22Rv1 (cell line): ENCODE results near the gene ADORA1.

Experiments used
- ZFX ChIP-seq: fragments of 450-650 bp; IDR thresholded peaks from 2 replicates; pipeline ENCODE4 v1.6.1; 2017; ENCODE audit warnings: antibody characterized with exemption, borderline replicate concordance
- TF ChIP-seq, protein P1 (sequence below): fragments of 450-650 bp; IDR thresholded peaks from 2 replicates; pipeline ENCODE4 v1.5.1; 2017; ENCODE audit warnings: mild to moderate bottlenecking

DNA sequence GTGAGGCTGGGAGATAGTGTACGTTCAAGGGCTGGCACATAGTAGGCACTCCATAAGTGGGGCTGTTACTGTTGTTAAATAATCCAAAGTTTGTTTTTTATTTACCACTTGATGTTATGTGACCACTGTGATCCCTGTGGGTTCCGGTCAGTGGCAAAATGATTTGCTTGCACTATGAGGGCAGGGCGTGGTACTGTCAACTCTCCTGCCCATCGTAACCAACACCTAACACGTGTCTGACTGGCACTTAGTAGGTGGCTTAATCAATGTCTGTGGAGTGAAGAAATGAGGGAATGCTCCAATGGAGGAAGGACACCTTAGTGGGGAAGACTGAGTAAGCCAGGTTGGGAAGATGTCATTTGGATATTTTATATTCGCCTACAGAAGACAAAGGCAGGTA is 14.6 kb downstream of the ADORA1 start:
- TF ChIP-seq, protein P1, sequence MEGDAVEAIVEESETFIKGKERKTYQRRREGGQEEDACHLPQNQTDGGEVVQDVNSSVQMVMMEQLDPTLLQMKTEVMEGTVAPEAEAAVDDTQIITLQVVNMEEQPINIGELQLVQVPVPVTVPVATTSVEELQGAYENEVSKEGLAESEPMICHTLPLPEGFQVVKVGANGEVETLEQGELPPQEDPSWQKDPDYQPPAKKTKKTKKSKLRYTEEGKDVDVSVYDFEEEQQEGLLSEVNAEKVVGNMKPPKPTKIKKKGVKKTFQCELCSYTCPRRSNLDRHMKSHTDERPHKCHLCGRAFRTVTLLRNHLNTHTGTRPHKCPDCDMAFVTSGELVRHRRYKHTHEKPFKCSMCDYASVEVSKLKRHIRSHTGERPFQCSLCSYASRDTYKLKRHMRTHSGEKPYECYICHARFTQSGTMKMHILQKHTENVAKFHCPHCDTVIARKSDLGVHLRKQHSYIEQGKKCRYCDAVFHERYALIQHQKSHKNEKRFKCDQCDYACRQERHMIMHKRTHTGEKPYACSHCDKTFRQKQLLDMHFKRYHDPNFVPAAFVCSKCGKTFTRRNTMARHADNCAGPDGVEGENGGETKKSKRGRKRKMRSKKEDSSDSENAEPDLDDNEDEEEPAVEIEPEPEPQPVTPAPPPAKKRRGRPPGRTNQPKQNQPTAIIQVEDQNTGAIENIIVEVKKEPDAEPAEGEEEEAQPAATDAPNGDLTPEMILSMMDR: no peak
- TF ChIP-seq ZFX: no peak
